ENCODE data around the gene SAP25.

GRCh38 chr7:100582650-100583049, 8.9 kb upstream of the SAP25 start:
- TF ChIP-seq EZH2phosphoT487 (IDR thresholded peaks at IDR 0.05; ENCODE audit: borderline replicate concordance, low read length): no peak
- TF ChIP-seq CTCF (IDR thresholded peaks at IDR 0.05; ENCODE audit: low read depth, low read length, poor library complexity, severe bottlenecking): no peak

All from DOHH2 (cell line).